ENCODE results near the gene SDR42E2.

- TF ChIP-seq WT1 (tag by site-specific recombination; IDR thresholded peaks at IDR 0.05) (no peak), ZNF423 (tag by site-specific recombination; IDR thresholded peaks at IDR 0.05) (no peak), CTCF (tag by site-specific recombination; IDR thresholded peaks at IDR 0.05) (no peak), ZNF391 (tag by site-specific recombination; IDR thresholded peaks at IDR 0.05; ENCODE audit: borderline replicate concordance, low read depth) (no peak), ZNF398 (tag by site-specific recombination; IDR thresholded peaks at IDR 0.05) (no peak), SP7 (tag by site-specific recombination; IDR thresholded peaks at IDR 0.05) (no peak)
Measured at GRCh38 chr16:22124583-22125284, 37.6 kb upstream of the SDR42E2 start.

Data from HEK293 (cell line).